ENCODE measurements around the gene OPA1. TPM values are rescaled to one million over a fixed set of nuclear protein-coding genes. Genes with fewer than 3 reads are reported as not detected.

Gene OPA1
- total RNA-seq, 2 experiments from 2014 or later: 43.2 to 57.3 TPM

DNA sequence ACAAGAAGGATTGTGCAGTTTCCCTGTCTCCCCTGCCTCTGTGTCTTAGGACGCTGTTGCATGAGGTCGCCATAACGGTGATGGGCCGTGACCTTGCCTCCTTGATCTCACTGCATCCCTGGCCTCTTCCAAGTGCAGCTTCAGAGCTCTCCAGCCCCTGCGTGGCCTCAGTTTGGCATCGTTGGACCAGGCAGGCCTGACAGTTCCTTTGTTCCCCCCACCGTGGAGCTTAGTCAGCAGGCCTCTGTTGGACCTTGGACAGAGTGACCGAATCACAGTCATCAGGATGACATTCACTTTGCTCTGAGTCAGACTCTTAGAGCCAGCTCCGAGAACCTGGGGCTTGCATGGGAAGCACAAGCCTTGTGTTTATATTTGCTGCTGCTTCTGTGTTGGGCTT lies 139.4 kb downstream of the OPA1 start:
- Histone ChIP-seq H3K4me2 (ENCODE audit: low read length) (no peak overlapping the region), H3K79me2 (ENCODE audit: insufficient read depth, low read depth, low read length) (no peaks in the 10 kb centered on the region), H3K27ac (ENCODE audit: low read depth, low read length, poor library complexity, severe bottlenecking) (no peak overlapping the region), H3K4me3 (ENCODE audit: low read depth, low read length, poor library complexity, severe bottlenecking) (no peak overlapping the region), H3K36me3 (ENCODE audit: insufficient read depth, low read length) (no peaks in the 10 kb centered on the region), H3K9me3 (ENCODE audit: low read length) (no peaks in the 10 kb centered on the region), H4K20me1 (ENCODE audit: insufficient read depth, low read length) (no peaks in the 10 kb centered on the region), H3K9me2 (ENCODE audit: insufficient read depth, low read length) (no peaks in the 10 kb centered on the region), H2AFZ (ENCODE audit: low read length) (no peak overlapping the region), H3K4me1 (ENCODE audit: insufficient read depth, low read length, poor library complexity, severe bottlenecking) (no peaks in the 10 kb centered on the region)
- DNase-seq (ENCODE audit: low spot score): no peak
- POLR2A ChIA-PET: interaction anchor here (0.5 to 1.1 kb wide), 4 partner anchors 8 to 326 kb away, joined by 3 to 7 read pairs (median 4); no protein-coding TSS in a partner anchor
- TF ChIP-seq, protein P1, sequence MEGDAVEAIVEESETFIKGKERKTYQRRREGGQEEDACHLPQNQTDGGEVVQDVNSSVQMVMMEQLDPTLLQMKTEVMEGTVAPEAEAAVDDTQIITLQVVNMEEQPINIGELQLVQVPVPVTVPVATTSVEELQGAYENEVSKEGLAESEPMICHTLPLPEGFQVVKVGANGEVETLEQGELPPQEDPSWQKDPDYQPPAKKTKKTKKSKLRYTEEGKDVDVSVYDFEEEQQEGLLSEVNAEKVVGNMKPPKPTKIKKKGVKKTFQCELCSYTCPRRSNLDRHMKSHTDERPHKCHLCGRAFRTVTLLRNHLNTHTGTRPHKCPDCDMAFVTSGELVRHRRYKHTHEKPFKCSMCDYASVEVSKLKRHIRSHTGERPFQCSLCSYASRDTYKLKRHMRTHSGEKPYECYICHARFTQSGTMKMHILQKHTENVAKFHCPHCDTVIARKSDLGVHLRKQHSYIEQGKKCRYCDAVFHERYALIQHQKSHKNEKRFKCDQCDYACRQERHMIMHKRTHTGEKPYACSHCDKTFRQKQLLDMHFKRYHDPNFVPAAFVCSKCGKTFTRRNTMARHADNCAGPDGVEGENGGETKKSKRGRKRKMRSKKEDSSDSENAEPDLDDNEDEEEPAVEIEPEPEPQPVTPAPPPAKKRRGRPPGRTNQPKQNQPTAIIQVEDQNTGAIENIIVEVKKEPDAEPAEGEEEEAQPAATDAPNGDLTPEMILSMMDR (conservative IDR thresholded peaks at IDR 0.05; ENCODE audit: low read length): no peak
- TF ChIP-seq EZH2phosphoT487 (IDR thresholded peaks at IDR 0.05; ENCODE audit: borderline replicate concordance, low read depth, low read length): no peak
- CTCF ChIA-PET (ENCODE audit: unreplicated experiment): no interaction called here
- BruUV-seq (replicated peaks): no TSS peak
- intact Hi-C loops (cut with micrococcal nuclease; ENCODE audit: unreplicated experiment): no loop called here

DNA sequence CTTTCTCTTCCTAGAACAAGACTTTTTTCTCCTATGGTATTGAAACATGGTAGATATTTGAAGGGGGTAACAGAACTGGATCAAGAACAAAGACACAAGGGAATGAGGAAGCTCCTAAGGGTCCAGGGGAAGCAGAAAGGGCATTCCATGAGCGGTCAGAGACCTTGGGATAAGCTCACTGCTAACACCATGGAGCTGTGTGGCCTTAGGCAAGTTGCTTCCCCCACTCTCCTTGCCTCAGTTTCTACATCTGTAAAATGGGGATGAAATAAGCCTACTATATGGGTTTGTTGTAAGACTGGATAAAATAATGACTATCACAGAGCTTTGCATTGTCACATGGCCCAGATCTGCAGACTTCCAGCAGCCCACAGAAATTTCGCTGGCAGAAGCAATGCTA lies 139.8 kb downstream of the OPA1 start:
- no peak for TF ChIP-seq EZH2phosphoT487 (IDR thresholded peaks at IDR 0.05; ENCODE audit: borderline replicate concordance, low read depth, low read length)
- TF ChIP-seq, protein P1 (conservative IDR thresholded peaks at IDR 0.05; ENCODE audit: low read length): no peak
- no peak overlapping the region for H3K4me3 ChIP-seq (ENCODE audit: low read depth, low read length, poor library complexity, severe bottlenecking)
- intact Hi-C loops (cut with micrococcal nuclease; ENCODE audit: unreplicated experiment): no loop called here
- H3K4me1 ChIP-seq (ENCODE audit: insufficient read depth, low read length, poor library complexity, severe bottlenecking): no peaks in the 10 kb centered on the region
- ChIA-PET POLR2A (interaction anchor here (0.5 to 1.1 kb wide), 3 partner anchors 8 to 326 kb away, joined by 3 to 4 read pairs (median 3); no protein-coding TSS in a partner anchor), CTCF (ENCODE audit: unreplicated experiment) (no interaction called here)
- H3K9me2 ChIP-seq (ENCODE audit: insufficient read depth, low read length): no peaks in the 10 kb centered on the region
- no peak overlapping the region for H3K4me2 ChIP-seq (ENCODE audit: low read length)
- no peaks in the 10 kb centered on the region for H3K36me3 ChIP-seq (ENCODE audit: insufficient read depth, low read length)
- no TSS peak for BruUV-seq (replicated peaks)
- H3K9me3 ChIP-seq (ENCODE audit: low read length): no peaks in the 10 kb centered on the region
- DNase-seq (ENCODE audit: low spot score): no peak
- no peak overlapping the region for H2AFZ ChIP-seq (ENCODE audit: low read length)
- no peak overlapping the region for H3K27ac ChIP-seq (ENCODE audit: low read depth, low read length, poor library complexity, severe bottlenecking)
- no peaks in the 10 kb centered on the region for H3K79me2 ChIP-seq (ENCODE audit: insufficient read depth, low read depth, low read length)
- H4K20me1 ChIP-seq (ENCODE audit: insufficient read depth, low read length): no peaks in the 10 kb centered on the region

DNA sequence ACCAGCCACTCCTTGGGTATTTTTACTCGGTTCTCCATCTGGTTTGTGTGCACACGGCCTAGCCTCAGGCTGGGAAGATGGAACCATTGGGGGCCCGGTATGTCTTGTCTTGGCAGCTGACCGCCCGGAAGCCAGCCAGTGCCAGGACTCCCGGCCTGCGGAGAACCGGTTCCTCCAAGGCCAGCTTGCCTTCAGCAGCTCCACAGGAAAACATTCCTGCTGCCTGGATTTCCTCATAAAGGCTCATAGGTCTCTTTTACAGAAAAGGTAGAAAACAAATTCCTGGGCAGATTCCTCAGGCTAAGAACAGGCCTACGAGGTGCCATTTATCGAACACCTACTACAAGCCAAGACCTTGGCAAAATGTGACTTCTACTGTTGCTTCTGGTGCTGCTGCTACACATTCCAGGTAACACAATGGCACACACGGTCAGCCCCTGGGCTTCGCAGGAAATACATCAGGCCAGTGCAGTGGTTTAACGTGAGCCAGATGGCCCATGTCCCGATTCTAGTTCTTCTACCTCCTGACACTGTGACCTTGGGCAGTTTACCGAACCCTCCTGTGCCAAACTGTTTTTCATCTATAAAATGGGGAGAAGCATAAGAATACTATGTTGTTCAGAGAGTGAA lies 141.8 kb downstream of the OPA1 start:
- H3K9me3 ChIP-seq (ENCODE audit: low read length): no peaks in the 10 kb centered on the region
- H3K36me3 ChIP-seq (ENCODE audit: insufficient read depth, low read length): no peaks in the 10 kb centered on the region
- ChIA-PET POLR2A (no interaction called here), CTCF (ENCODE audit: unreplicated experiment) (no interaction called here)
- H3K4me1 ChIP-seq (ENCODE audit: insufficient read depth, low read length, poor library complexity, severe bottlenecking): no peaks in the 10 kb centered on the region
- no peaks in the 10 kb centered on the region for H4K20me1 ChIP-seq (ENCODE audit: insufficient read depth, low read length)
- no peaks in the 10 kb centered on the region for H3K79me2 ChIP-seq (ENCODE audit: insufficient read depth, low read depth, low read length)
- H3K4me3 ChIP-seq (ENCODE audit: low read depth, low read length, poor library complexity, severe bottlenecking): no peak overlapping the region
- no peaks in the 10 kb centered on the region for H3K9me2 ChIP-seq (ENCODE audit: insufficient read depth, low read length)
- no peak overlapping the region for H3K27ac ChIP-seq (ENCODE audit: low read depth, low read length, poor library complexity, severe bottlenecking)
- no TSS peak for BruUV-seq (replicated peaks)
- no peak overlapping the region for H2AFZ ChIP-seq (ENCODE audit: low read length)
- intact Hi-C loops (cut with micrococcal nuclease; ENCODE audit: unreplicated experiment): no loop called here
- DNase-seq (ENCODE audit: low spot score): no peak
- TF ChIP-seq, protein P1 (conservative IDR thresholded peaks at IDR 0.05; ENCODE audit: low read length): no peak
- no peak for TF ChIP-seq EZH2phosphoT487 (IDR thresholded peaks at IDR 0.05; ENCODE audit: borderline replicate concordance, low read depth, low read length)
- H3K4me2 ChIP-seq (ENCODE audit: low read length): no peak overlapping the region
